A172 (cell line): ENCODE results near the gene CEACAM6. TPM values are rescaled to one million over a fixed set of nuclear protein-coding genes. Genes with fewer than 3 reads are reported as not detected.

Experiments
- DNase-seq: peaks from one replicate; pipeline ENCODE4 v3.0.0-alpha.2; 2015; ENCODE audit warnings: low spot score
- total RNA-seq: library from RNA; depleted of rRNA; stranded (reverse); fragments of >200 nt; shearing (Covaris generic); gene quantifications from 2 replicates; pipeline ENCODE4 v1.2.3, GENCODE V29; 2014; rRNA removed

Gene CEACAM6
- total RNA-seq, 1 experiment from 2014 or later, result not detected

DNA sequence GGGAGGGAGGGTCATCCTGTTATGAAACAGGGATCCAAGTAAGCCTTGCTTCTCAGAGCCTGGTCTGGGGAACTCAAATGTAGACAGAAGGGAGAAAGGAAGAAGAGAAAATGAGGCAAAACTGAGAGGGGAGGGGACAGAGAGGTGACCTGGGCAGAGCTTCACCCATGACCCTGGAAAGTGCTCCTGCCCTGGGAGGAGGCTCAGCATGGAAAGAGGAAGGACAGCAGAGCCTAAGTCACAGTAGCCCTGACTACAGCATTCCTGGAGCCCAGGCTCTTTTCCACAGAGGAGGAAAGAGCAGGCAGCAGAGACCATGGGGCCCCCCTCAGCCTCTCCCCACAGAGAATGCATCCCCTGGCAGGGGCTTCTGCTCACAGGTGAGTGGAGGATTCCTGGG is 41.0 kb downstream of the CEACAM6 start, which contains the start of gene CEACAM3:
CEACAM3 (plus strand) TSS at position 226 of the 400 bp plus-strand sequence; CDS start at position 317, 91 bp downstream.
- no peak for DNase-seq

DNA sequence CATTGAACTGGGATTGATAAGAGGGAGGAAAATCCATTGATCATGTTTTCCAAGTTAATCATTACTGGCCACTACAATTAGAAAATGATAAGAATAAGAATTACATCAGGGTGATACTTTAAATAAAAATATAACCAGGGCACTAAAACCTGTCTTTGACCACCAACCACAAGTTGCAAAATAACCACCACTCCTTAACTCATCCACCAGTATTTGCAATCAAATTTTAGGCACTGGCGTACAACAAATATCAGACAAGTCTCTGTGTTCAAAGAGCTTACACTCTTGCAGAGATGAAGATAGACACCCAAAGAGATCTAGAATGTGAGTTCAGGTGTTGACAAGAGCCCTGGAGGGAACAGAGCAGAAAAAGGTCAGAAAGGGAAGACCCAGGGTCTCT is 41.6 kb downstream of the CEACAM6 start:
- no peak for DNase-seq

DNA sequence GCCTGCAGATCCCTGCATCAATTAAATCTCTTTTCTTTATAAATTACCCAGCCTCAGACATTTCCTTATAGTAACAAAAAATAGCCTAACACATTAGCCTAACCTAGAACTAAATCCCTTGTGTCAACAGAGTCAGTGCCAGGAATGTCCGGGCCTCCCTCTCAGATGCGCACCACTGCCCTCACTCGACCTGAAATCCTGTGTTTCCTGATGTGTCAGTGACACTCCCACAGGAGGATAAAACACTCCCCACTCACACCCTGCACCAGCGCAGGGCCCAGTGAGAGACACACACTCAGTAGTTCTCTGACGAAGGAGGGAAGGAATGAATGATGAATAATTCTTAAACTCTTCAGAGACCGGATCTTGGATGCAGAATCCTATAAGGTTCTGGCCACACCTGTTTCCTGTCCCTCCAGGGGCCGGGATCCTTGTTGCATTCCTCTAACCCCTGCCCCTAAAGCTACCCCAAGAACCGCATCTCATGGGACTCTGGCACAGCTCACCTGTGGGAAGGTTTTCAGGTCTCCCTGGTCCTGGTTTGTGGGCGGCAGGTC is 44.2 kb downstream of the CEACAM6 start:
- DNase-seq, result no peak

DNA sequence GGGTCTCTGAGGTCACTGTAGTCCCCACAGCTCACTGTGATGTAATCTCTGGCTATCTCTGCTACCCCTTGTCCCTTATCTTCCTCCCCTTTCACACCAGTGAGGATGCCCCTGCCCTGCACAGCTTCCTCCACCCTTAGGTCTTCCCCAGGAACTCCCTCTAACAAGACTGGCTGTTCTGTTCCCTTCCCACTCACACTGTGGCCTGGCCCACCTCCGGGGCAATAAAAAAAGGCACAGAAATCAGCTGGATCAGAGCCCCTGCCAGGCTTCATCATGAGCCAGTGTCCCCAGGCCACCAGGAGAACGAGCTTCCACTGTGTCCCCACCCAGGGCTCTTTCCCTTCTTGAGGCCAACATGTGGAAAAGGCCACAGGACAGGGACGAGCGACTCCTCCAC is 45.7 kb downstream of the CEACAM6 start:
- DNase-seq, result no peak

DNA sequence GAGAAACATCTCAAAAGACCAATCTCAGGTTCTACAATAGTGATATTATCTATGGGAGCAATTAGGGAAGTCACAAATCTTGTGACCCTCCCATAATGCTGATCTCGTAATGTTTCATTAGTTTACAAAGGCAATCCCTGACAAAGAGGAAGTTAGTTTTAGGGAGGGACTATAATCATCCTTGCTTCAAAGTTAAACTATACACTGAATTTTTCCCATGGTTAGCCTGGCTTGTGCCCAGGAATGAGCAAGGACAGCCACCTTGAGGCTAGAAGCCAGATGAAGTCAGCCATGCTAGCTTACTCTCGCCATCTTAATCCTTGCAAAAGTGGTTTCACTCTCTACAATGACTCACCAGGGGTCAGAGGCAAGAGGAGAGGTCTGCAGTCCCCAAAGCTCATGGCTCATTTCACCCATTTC is 46.5 kb downstream of the CEACAM6 start:
- no peak for DNase-seq

DNA sequence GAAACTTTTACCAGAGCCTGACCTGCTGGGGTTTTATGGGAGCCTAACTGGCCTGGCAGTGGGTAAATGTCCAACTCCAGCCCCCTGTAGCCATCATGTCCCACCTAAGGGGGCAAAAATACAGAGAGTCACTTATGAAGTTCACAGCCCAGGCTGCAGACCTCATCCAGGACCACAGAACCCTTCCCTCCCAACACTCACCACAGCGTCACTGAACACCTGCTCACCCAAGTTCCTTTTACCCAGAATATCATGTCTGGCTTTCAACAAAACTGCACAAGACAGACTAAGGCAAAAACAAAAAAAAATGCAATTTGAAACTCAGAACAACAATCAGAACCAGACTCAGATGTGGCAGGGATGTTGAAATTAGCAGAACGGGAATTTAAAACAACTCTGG is 47.4 kb downstream of the CEACAM6 start:
- DNase-seq, result no peak

DNA sequence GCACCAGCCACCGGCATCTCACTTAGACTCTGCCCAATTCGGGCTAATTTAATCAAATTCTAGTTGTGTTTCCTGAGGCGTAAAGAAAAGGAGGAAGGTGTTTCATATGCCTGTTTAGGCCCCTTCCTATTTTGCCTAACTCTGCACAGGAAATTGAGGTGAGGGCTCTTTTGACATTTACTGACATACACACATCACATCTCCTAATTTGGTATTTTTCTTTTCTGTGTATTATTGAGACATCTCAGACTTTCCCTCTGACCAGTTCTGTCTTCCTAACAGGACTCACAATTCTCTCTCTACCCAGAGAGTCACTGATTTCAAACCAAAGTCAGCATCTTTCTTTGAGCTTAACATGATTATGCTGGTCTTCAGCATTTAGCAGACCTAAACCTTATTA is 49.0 kb downstream of the CEACAM6 start:
- no peak for DNase-seq

DNA sequence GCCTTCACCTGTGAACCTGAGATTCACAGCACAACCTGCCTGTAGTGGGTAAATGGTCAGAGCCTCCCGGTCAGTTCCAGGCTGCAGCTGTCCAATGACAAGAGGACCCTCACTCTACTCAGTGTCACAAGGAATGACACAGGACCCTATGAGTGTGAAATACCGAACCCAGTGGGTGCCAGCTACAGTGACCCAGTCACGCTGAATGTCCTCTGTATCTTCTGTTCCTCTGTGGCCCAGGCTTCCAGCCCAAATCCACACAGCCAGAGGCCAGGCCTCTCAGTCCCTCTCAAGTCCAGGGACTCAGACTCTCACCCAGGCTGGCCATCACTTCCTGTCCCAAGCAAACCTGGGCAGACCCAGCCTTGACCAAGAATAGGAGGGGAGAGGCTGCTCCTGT is 51.8 kb downstream of the CEACAM6 start:
- DNase-seq, result no peak

DNA sequence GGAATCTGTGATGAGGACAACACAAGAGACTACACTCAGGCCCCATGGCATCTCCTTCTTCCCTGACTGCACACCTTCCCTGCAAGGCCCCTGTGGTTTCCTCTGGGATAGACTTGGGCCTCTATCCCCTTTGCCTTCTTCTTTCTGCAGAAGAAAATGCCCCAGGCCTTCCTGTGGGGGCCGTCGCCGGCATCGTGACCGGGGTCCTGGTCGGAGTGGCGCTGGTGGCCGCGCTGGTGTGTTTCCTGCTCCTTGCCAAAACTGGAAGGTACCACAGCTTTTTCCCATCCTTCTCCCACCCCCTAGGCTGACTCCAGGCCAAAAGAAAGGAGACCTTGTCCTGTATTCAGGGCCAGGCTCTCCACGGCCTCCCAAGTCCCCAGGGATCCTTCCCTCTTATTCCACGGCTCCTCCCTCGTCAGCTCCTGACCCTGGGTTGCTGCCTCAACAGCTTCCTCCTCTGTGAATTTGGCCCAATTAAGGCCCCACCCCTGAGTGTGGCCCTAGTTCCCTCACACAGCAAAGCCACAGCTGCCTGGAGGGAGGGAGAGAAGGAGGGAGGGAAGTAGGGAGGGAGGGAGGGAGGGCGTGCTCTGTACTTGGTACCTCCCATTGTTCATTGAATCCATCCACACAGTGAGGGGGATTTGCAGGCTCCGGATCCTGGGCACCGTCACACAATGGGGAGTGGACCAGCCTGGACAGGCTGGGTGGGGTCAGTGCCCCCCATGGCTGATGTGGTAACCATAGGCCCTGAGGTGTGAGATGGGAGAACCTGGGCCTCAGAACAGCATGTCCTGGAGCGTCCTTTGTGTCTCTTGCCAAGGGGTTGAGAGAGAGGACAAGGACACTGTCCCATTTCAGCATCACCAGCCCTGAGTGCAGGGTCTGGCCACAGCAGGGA is 53.6 kb downstream of the CEACAM6 start:
- DNase-seq, result no peak

DNA sequence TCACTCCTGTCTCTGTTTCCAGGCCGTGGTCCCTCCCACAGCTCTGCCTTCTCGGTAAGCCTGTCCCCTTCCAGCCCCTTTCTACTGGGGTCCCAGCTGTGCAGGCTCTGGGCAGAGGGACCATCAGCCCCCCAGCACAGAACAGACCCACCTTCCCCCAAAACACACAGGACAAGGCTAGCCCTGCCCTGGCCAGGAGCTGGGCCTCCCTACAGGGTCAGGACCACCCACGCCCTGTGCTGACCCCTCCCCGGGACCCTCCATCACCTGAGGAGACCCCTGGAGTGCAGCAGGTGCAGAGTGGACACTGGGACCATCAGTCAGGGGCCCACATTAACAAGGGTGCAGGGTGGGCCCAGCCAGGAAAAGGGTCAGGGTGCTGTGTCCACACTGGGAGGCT is 55.0 kb downstream of the CEACAM6 start:
- DNase-seq, result no peak

DNA sequence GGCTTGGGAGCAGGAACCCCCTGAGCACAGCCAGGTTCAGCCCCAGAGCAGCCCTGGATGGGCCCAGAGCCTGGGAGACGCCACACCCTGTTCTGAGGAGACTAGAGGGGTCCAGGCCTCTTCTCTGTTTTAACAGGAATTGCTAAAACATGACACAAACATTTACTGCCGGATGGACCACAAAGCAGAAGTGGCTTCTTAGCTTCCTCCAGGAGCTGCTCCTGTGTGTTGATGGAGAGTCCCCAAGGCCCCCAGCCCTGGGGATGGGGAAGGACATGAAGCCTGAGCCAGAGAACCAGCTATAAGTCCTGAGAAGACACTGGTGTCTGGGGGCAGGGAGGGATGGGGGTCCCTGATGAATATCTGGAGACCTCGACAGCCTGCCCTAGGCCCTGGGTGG is 55.7 kb downstream of the CEACAM6 start:
- no peak for DNase-seq

DNA sequence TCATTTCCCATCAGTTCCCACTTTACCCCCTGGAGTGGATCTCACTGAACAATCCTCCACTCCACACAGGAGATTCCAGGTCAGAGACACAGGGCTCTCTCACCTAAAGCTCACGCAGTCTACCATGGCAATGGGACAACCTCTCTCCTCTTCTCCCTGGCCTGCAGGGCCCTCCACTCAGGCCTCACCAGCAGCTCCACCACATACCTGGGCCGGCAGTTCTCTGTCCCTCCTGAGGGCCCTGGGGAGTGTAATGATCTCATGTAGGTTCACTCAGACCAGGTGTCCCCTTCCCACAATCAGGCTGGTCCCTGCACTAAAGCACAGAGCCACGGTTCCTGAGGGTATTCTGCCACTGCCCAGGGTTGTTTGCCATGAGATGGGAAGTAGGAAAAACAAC is 56.7 kb downstream of the CEACAM6 start:
- no peak for DNase-seq

DNA sequence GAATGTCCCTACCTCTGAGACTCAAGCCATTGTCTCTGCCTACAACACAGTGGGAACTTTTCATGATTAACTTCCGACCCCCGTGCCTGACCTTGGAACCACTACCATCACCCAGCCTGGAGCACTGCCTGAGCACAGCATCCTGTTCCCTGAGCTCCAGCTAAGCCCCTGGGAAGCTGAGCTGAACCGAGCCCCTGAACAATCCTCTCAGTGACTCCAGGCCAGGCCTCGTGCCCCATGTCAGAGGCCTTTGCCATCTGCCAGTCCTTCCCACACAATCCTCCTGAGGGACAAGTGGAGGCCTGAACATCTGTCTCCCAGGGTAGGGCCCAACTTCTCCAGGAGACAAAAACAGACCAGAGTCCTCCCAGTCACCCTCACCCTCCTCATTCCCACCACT is 58.6 kb downstream of the CEACAM6 start:
- DNase-seq, result no peak

DNA sequence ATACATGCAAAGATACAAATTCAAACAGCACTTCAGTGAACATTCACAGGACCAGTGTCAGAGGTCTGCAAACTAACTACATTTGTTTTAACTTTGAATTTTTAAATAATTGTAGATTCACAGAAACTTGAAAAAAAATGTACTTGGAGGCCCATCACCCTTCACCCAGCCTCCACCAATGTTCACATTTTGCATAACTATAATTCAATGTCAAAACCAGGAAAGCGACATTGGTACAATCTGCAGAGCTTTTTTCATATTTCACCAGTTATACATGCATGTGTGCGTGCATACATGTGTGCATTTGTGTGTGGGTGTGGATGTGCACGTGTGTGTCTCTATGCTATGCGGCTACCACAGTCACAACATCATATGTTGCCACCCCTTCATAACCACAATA is 60.0 kb downstream of the CEACAM6 start:
- no peak for DNase-seq

DNA sequence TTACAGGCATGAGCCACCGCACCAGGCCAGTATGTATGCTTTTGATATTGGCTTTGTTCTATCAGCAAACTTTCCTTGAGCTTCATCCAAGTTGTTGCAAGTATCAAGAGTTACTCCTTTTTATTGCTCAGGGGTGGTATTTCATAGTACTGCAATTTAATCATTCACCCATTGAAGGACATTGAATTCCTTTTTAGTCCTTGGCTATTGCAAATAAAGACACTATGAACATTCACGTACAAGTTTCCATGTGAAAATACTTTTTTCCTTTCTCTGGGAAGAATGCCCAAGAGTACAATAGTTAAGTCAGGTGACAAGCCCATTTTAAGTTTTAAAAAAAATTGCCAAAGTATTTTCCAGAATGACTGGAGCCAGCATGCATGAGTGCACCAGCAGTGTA is 61.4 kb downstream of the CEACAM6 start:
- DNase-seq, result no peak

DNA sequence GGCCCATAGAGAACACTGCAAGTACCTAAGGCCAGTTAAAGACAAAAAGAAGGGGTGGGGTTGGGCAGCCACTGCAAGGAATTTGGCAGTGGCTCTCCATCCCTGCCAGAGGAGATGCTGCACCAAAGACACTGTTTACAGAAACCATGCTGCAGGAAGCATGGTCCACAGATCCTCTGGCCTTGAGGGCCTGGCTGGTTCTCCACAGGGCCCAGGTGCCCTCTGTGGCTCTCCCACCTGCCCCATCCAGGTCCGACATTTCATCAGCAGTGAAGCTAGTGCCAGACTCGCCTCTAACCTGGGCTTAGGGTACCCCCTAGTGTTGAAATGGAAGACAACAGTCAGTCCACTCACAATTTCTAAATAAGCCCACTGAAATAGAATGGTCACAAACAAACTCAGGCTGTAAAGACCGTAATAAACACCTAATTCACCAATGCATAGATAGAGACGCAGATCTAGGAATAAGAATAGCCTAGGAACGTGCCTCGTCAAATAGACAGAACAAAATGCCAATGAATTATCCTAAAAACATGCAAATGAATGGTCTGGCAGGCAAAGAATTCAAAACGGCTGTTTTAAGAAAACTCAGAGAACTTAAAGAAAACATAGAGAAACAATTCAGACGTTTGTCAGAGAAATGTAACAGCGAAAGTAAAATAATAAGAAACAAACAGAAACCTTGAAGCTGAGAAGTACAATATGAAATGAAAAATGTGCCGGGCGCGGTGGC is 65.8 kb downstream of the CEACAM6 start:
- DNase-seq, result peak; percentile 51

Other genes with a start within 250 kb of the CEACAM6 start
- not detected in 2 replicates for gene CEACAM21, start 179.4 kb upstream of the CEACAM6 start, total RNA-seq
- gene CEACAM4, start 128.5 kb upstream of the CEACAM6 start, total RNA-seq, result not detected in 2 replicates
- not detected in 2 replicates for gene CEACAM7, start 67.3 kb upstream of the CEACAM6 start, total RNA-seq
- not detected in 2 replicates for gene CEACAM5, start 46.9 kb upstream of the CEACAM6 start, total RNA-seq
- not detected in 2 replicates for gene CEACAM3, start 41.1 kb downstream of the CEACAM6 start, total RNA-seq
- not detected in 2 replicates for gene LYPD4, start 89.2 kb downstream of the CEACAM6 start, total RNA-seq
- not detected in 2 replicates for gene DMRTC2, start 89.5 kb downstream of the CEACAM6 start, total RNA-seq
- 1,133 and 1,859 TPM in 2 replicates for gene RPS19, start 104.7 kb downstream of the CEACAM6 start, total RNA-seq
- gene CD79A, start 121.7 kb downstream of the CEACAM6 start, total RNA-seq, result not detected in 2 replicates
- 72.5 and 108 TPM in 2 replicates for gene ARHGEF1, start 127.7 kb downstream of the CEACAM6 start, total RNA-seq
- gene ERFL, start 172.9 kb downstream of the CEACAM6 start, total RNA-seq, result 0.07 and 0.47 TPM in 2 replicates
- 105 and 138 TPM in 2 replicates for gene RABAC1, start 203.8 kb downstream of the CEACAM6 start, total RNA-seq
- gene ATP1A3, start 238.7 kb downstream of the CEACAM6 start, total RNA-seq, result 0.76 and 0.86 TPM in 2 replicates